ENCODE data around the gene CLEC16A. TPM values are rescaled to one million over a fixed set of nuclear protein-coding genes. Genes with fewer than 3 reads are reported as not detected.

The CLEC16A gene
- total RNA-seq, 2 experiments from 2014 or later = 25.5 to 26.7 TPM

GRCh38 chr16:11127610-11128195 is 183.3 kb downstream of the CLEC16A start:
- Mint-ChIP-seq H3K27me3 (no peaks in the 10 kb centered on the region), H3K9me3 (no peaks in the 10 kb centered on the region), H3K27ac (no peak overlapping the region), H3K36me3 (peaks cover 37% of the 10 kb centered on the region), H3K4me1 (ENCODE audit: low read depth) (peaks cover 44% of the 10 kb centered on the region), H3K4me3 (no peak overlapping the region)
- POLR2A ChIA-PET = no interaction called here
- no peak for DNase-seq
- intact Hi-C loops (cut with micrococcal nuclease) = no loop called here
- CTCF ChIA-PET = interaction anchor here (0.9 kb wide), 1 partner anchor 269 kb away, joined by 3 read pairs; no protein-coding TSS in a partner anchor

GRCh38 chr16:11128211-11129141 is 184.1 kb downstream of the CLEC16A start:
- intact Hi-C loops (cut with micrococcal nuclease) = no loop called here
- DNase-seq = no peak
- Mint-ChIP-seq H3K36me3 (peaks cover 35% of the 10 kb centered on the region), H3K9me3 (no peaks in the 10 kb centered on the region), H3K27me3 (no peaks in the 10 kb centered on the region), H3K27ac (peak overlapping the region; percentile 71), H3K4me1 (ENCODE audit: low read depth) (peaks cover 45% of the 10 kb centered on the region), H3K4me3 (no peak overlapping the region)
- CTCF ChIA-PET = interaction anchor here (0.9 to 1.2 kb wide), 2 partner anchors 127 to 268 kb away, joined by 3 to 5 read pairs; partner anchors contain the start of gene SOCS1
- POLR2A ChIA-PET = no interaction called here

GRCh38 chr16:11129378-11129781 is 185.0 kb downstream of the CLEC16A start:
- no peak overlapping the region for H3K4me3 Mint-ChIP-seq
- intact Hi-C loops (cut with micrococcal nuclease) = no loop called here
- no peaks in the 10 kb centered on the region for H3K27me3 Mint-ChIP-seq
- peaks cover 45% of the 10 kb centered on the region for H3K4me1 Mint-ChIP-seq (ENCODE audit: low read depth)
- CTCF ChIA-PET = interaction anchor here (1.2 kb wide), 1 partner anchor 126 kb away, joined by 5 read pairs; the partner anchor contains the start of gene SOCS1
- H3K36me3 Mint-ChIP-seq = peaks cover 26% of the 10 kb centered on the region
- no peaks in the 10 kb centered on the region for H3K9me3 Mint-ChIP-seq
- H3K27ac Mint-ChIP-seq = peak overlapping the region; percentile 51
- POLR2A ChIA-PET = interaction anchor here (0.8 kb wide), 1 partner anchor 146 kb away, joined by 6 read pairs; no protein-coding TSS in a partner anchor
- no peak for DNase-seq

- intact Hi-C loops (cut with micrococcal nuclease) = no loop called here
- no peak overlapping the region for H3K4me3 Mint-ChIP-seq
These were observed 186.8 kb downstream of the CLEC16A start for GRCh38 chr16:11130978-11131665.

GRCh38 chr16:11131706-11132105 is 187.3 kb downstream of the CLEC16A start:
- CTCF ChIA-PET = no interaction called here
- POLR2A ChIA-PET = no interaction called here
- H3K36me3 Mint-ChIP-seq = peaks cover 23% of the 10 kb centered on the region
- H3K27ac Mint-ChIP-seq = peak overlapping the region; percentile 78
- H3K9me3 Mint-ChIP-seq = no peaks in the 10 kb centered on the region
- H3K4me1 Mint-ChIP-seq (ENCODE audit: low read depth) = peaks cover 44% of the 10 kb centered on the region
- no peaks in the 10 kb centered on the region for H3K27me3 Mint-ChIP-seq
- H3K4me3 Mint-ChIP-seq = no peak overlapping the region
- no peak for DNase-seq
- intact Hi-C loops (cut with micrococcal nuclease) = no loop called here

More at GRCh38 chr16:11130978-11131665, 186.8 kb downstream of the CLEC16A start:
- DNase-seq = no peak
- POLR2A ChIA-PET = no interaction called here
- peaks cover 27% of the 10 kb centered on the region for H3K36me3 Mint-ChIP-seq
- CTCF ChIA-PET = no interaction called here
- H3K27me3 Mint-ChIP-seq = no peaks in the 10 kb centered on the region
- peaks cover 45% of the 10 kb centered on the region for H3K4me1 Mint-ChIP-seq (ENCODE audit: low read depth)
- no peaks in the 10 kb centered on the region for H3K9me3 Mint-ChIP-seq
- peak overlapping the region; percentile 78 for H3K27ac Mint-ChIP-seq

GRCh38 chr16:11133344-11133943 is 189.1 kb downstream of the CLEC16A start:
- peaks cover 28% of the 10 kb centered on the region for H3K36me3 Mint-ChIP-seq
- intact Hi-C loops (cut with micrococcal nuclease) = no loop called here
- CTCF ChIA-PET = interaction anchor here (0.7 to 1.2 kb wide), 4 partner anchors 9 to 404 kb away, joined by 3 to 6 read pairs (median 4); no protein-coding TSS in a partner anchor
- H3K4me1 Mint-ChIP-seq (ENCODE audit: low read depth) = peaks cover 46% of the 10 kb centered on the region
- no peaks in the 10 kb centered on the region for H3K27me3 Mint-ChIP-seq
- POLR2A ChIA-PET = interaction anchor here (0.6 kb wide), 1 partner anchor 19 kb away, joined by 3 read pairs; no protein-coding TSS in a partner anchor
- no peaks in the 10 kb centered on the region for H3K9me3 Mint-ChIP-seq
- no peak overlapping the region for H3K27ac Mint-ChIP-seq
- no peak for DNase-seq
- H3K4me3 Mint-ChIP-seq = no peak overlapping the region

GRCh38 chr16:11134722-11135463 is 190.5 kb downstream of the CLEC16A start:
- POLR2A ChIA-PET = no interaction called here
- intact Hi-C loops (cut with micrococcal nuclease) = no loop called here
- no peak for DNase-seq
- no peaks in the 10 kb centered on the region for H3K27me3 Mint-ChIP-seq
- peaks cover 50% of the 10 kb centered on the region for H3K4me1 Mint-ChIP-seq (ENCODE audit: low read depth)
- H3K27ac Mint-ChIP-seq = no peak overlapping the region
- H3K9me3 Mint-ChIP-seq = no peaks in the 10 kb centered on the region
- CTCF ChIA-PET = no interaction called here
- no peak overlapping the region for H3K4me3 Mint-ChIP-seq
- peaks cover 24% of the 10 kb centered on the region for H3K36me3 Mint-ChIP-seq

GRCh38 chr16:11135464-11135973 is 191.2 kb downstream of the CLEC16A start:
- ChIA-PET CTCF (no interaction called here), POLR2A (no interaction called here)
- no peaks in the 10 kb centered on the region for H3K9me3 Mint-ChIP-seq
- peaks cover 51% of the 10 kb centered on the region for H3K4me1 Mint-ChIP-seq (ENCODE audit: low read depth)
- H3K27ac Mint-ChIP-seq = no peak overlapping the region
- no peaks in the 10 kb centered on the region for H3K27me3 Mint-ChIP-seq
- no peak overlapping the region for H3K4me3 Mint-ChIP-seq
- intact Hi-C loops (cut with micrococcal nuclease) = no loop called here
- DNase-seq = no peak
- peaks cover 20% of the 10 kb centered on the region for H3K36me3 Mint-ChIP-seq

GRCh38 chr16:11136600-11136999 is 192.2 kb downstream of the CLEC16A start:
- no peaks in the 10 kb centered on the region for H3K9me3 Mint-ChIP-seq
- CTCF ChIA-PET = no interaction called here
- H3K36me3 Mint-ChIP-seq = peaks cover 20% of the 10 kb centered on the region
- peaks cover 49% of the 10 kb centered on the region for H3K4me1 Mint-ChIP-seq (ENCODE audit: low read depth)
- no peak overlapping the region for H3K4me3 Mint-ChIP-seq
- intact Hi-C loops (cut with micrococcal nuclease) = no loop called here
- H3K27me3 Mint-ChIP-seq = no peaks in the 10 kb centered on the region
- no peak overlapping the region for H3K27ac Mint-ChIP-seq
- POLR2A ChIA-PET = no interaction called here
- no peak for DNase-seq

- H3K36me3 Mint-ChIP-seq = peaks cover 13% of the 10 kb centered on the region
- H3K27ac Mint-ChIP-seq = peak overlapping the region; percentile 49
- CTCF ChIA-PET = interaction anchor here (1.4 to 2.4 kb wide), 2 partner anchors 167 to 174 kb away, joined by 3 to 8 read pairs; no protein-coding TSS in a partner anchor
- no peaks in the 10 kb centered on the region for H3K27me3 Mint-ChIP-seq
- no peak overlapping the region for H3K4me3 Mint-ChIP-seq
- peaks cover 37% of the 10 kb centered on the region for H3K4me1 Mint-ChIP-seq (ENCODE audit: low read depth)
- peak; percentile 41 for DNase-seq
- POLR2A ChIA-PET = no interaction called here
- intact Hi-C loops (cut with micrococcal nuclease) = no loop called here
- H3K9me3 Mint-ChIP-seq = no peaks in the 10 kb centered on the region
These were observed 193.8 kb downstream of the CLEC16A start for GRCh38 chr16:11138022-11138768.

Data from activated CD4-positive, alpha-beta memory T cell treated with anti-CD3 and anti-CD28 coated beads for 36 hours (primary cell).